K562 (cell line): Measurements from ENCODE around the gene GLCCI1. TPM values are rescaled to one million over a fixed set of nuclear protein-coding genes. Genes with fewer than 3 reads are reported as not detected.

ENCODE experiments used
- ATAC-seq: fragments of 200-7000 bp; cut with Tn5 transposase; 3 replicates; pipeline ENCODE4 v1.9.1; 2020; ENCODE audit warnings: moderate library complexity
- BruUV-seq: library from RNA; stranded (reverse); fragments of 400-500 nt; replicated peaks from 2 replicates; lab custom pipeline; 2021; lab: Mats Ljungman, UMichigan
- CTCF ChIA-PET: fragments of 300-600 bp; formaldehyde crosslinking; extraction: SDS; loops from one replicate; lab custom pipeline; 2021; ENCODE audit warnings: low intra/inter-chr PET ratio; lab: Yijun Ruan, JAX
- POLR2A ChIA-PET: fragments of 300-600, 350-650 bp; sonication (Branson Sonifier 250); formaldehyde crosslinking; extraction: SDS; loops from one replicate; lab custom pipeline; 2021; ENCODE audit warnings: antibody characterized with exemption, inconsistent platforms; lab: Yijun Ruan, JAX
- DNase-seq, 4 experiments: peaks; one replicate each; pipeline versions ENCODE4 v3.0.0 to v3.0.0-alpha.2; 2011 to 2018; ENCODE audit warnings: low spot score in 3 of 4, mixed read lengths in 3 of 4; ENCODE audit errors: extremely low read depth in 1 of 4
- FAIRE-seq: peaks from 2 replicates; lab custom pipeline; 2011; peaks lifted over from hg19 to GRCh38; lab: Jason Lieb, UNC
- H2AFZ ChIP-seq: 2 replicates; pipeline ENCODE4 v1.6.0; 2011; ENCODE audit warnings: low read depth, low read length, control low read depth, inconsistent platforms
- H3K27ac ChIP-seq: fragments of 200-600 bp; 3 replicates; pipeline ENCODE4 v1.8.0; 2011; ENCODE audit warnings: low read depth, mild to moderate bottlenecking, control low read depth, inconsistent platforms, low read length, moderate library complexity, mixed read lengths; ENCODE audit errors: extremely low read depth
- H3K27me3 ChIP-seq, 2 experiments: fragments of 300-600 bp in 1 of 2; 2 replicates in 1 of 2; 3 replicates in 1 of 2; pipeline versions ENCODE4 v1.6.0 to v1.8.0; 2011; ENCODE audit warnings: inconsistent platforms in 2 of 2, low read length in 2 of 2, mild to moderate bottlenecking in 1 of 2, mixed read lengths in 1 of 2, moderate library complexity in 1 of 2; ENCODE audit not compliant: control insufficient read depth in 2 of 2, insufficient read depth in 2 of 2
- H3K36me3 ChIP-seq: fragments of 300-600 bp; 3 replicates; pipeline ENCODE4 v1.8.0; 2011; ENCODE audit warnings: mild to moderate bottlenecking, low read length, inconsistent platforms; ENCODE audit not compliant: control insufficient read depth, insufficient read depth
- H3K4me1 ChIP-seq, 2 experiments: fragments of 200-600 bp in 1 of 2; replicated peaks in 1 of 2; 2 replicates in 1 of 2; 3 replicates in 1 of 2; pipeline versions ENCODE4 v1.5.1 to v1.8.0; 2011; ENCODE audit warnings: inconsistent platforms in 2 of 2, low read length in 2 of 2, mild to moderate bottlenecking in 1 of 2, mixed read lengths in 1 of 2, moderate library complexity in 1 of 2; ENCODE audit not compliant: control insufficient read depth in 2 of 2, insufficient read depth in 2 of 2
- H3K4me2 ChIP-seq: 2 replicates; pipeline ENCODE4 v1.6.1; 2011; ENCODE audit warnings: low read length, control low read depth, inconsistent platforms, mixed read lengths; ENCODE audit not compliant: insufficient read depth
- H3K4me3 ChIP-seq: fragments of 200-600 bp; sonication (generic), shearing (Covaris generic); 2 replicates; pipeline ENCODE4 v1.5.1; 2016; ENCODE audit warnings: control low read depth, inconsistent platforms
- H3K79me2 ChIP-seq: fragments of 200-600 bp; 3 replicates; pipeline ENCODE4 v1.8.0; 2011; ENCODE audit warnings: low read length, inconsistent platforms; ENCODE audit not compliant: control insufficient read depth, insufficient read depth
- H3K9ac ChIP-seq, 2 experiments: 2 replicates each; pipeline versions ENCODE4 v1.6.0 to v1.6.1; 2011; ENCODE audit warnings: low read depth in 2 of 2, low read length in 2 of 2, control low read depth in 1 of 2, inconsistent platforms in 1 of 2, mild to moderate bottlenecking in 1 of 2, mixed read lengths in 1 of 2; ENCODE audit not compliant: insufficient read depth in 1 of 2
- H3K9me1 ChIP-seq: one replicate; pipeline ENCODE4 v1.6.0; 2011; ENCODE audit warnings: inconsistent platforms, mild to moderate bottlenecking, low read length, moderate library complexity; ENCODE audit not compliant: control insufficient read depth, insufficient read depth
- H3K9me3 ChIP-seq: replicated peaks from 2 replicates; pipeline ENCODE4 v1.5.1; 2011; ENCODE audit warnings: low read depth, low read length, inconsistent platforms; ENCODE audit not compliant: control insufficient read depth, insufficient read depth
- H4K20me1 ChIP-seq: replicated peaks from 2 replicates; pipeline ENCODE4 v1.6.1; 2011; ENCODE audit warnings: low read length, inconsistent platforms, mixed read lengths; ENCODE audit not compliant: control insufficient read depth, insufficient read depth
- GABPB2 ChIP-seq: fragments of 250-450 bp; sonication (Bioruptor Pico); conservative IDR thresholded peaks from 2 replicates; pipeline ENCODE4 v1.5.1; 2021; ENCODE audit warnings: mild to moderate bottlenecking
- MAFG ChIP-seq: fragments of 450-650 bp; conservative IDR thresholded peaks from 2 replicates; pipeline ENCODE4 v1.6.1; 2016; ENCODE audit warnings: missing genetic modification characterization, missing compliant biosample characterization
- NFIX ChIP-seq: fragments of 250-450 bp; sonication (Bioruptor Pico); IDR thresholded peaks from 2 replicates; pipeline ENCODE4 v1.4.0; 2020; ENCODE audit warnings: low read depth, mild to moderate bottlenecking, moderate library complexity
- RBM17 ChIP-seq: fragments of 200-400 bp; formaldehyde crosslinking; IDR thresholded peaks from 2 replicates; pipeline ENCODE4 v1.6.1; 2017; ENCODE audit warnings: low read depth, mild to moderate bottlenecking, low read length, borderline replicate concordance
- SAFB2 ChIP-seq: fragments of 200-400 bp; formaldehyde crosslinking; IDR thresholded peaks from 2 replicates; pipeline ENCODE4 v1.6.1; 2018; ENCODE audit warnings: borderline replicate concordance, low read length, low read depth, moderate library complexity; ENCODE audit not compliant: severe bottlenecking
- ZNF668 ChIP-seq: fragments of 250-450 bp; sonication (Bioruptor Pico); IDR thresholded peaks from 2 replicates; pipeline ENCODE4 v1.8.0; 2022; ENCODE audit warnings: mild to moderate bottlenecking, inconsistent platforms
- WGBS: fragments of 100-300 bp; shearing (Covaris generic); methylation state at CpG from one replicate; pipeline ENCODE4 v1.1.6; 2016; ENCODE audit warnings: low coverage, mixed read lengths; ENCODE audit not compliant: insufficient coverage; ENCODE audit errors: missing lambda C conversion rate; 5-methylcytosine and 5-hydroxymethylcytosine counted together
- in situ Hi-C: fragments of 300-500 bp; cut with MboI; formaldehyde crosslinking; loops from 4 replicates; pipeline ENCODE4 v1.15.0; 2018; ENCODE audit warnings: inconsistent platforms, mixed read lengths
- intact Hi-C: fragments of 100-400 bp; cut with micrococcal nuclease; formaldehyde crosslinking; loops from 2 replicates; pipeline ENCODE4 v1.14.2; 2022
- polyA plus RNA-seq, 8 experiments: library from polyadenylated mRNA; depleted of rRNA in 4 of 8; stranded (reverse) in 5 of 8; unstranded in 3 of 8; fragments of >200 nt; fragmentation: Nextera tagmentation in 2 of 8; fragmentation: Illumina TruSeq in 1 of 8; extraction: Ambion mirVana in 2 of 8; extraction: Trizol in 1 of 8; gene quantifications; 2 replicates each; pipeline versions ENCODE4 v1.2.1 to v1.2.3, GENCODE V29; 2011 to 2014; ENCODE audit warnings: inconsistent platforms in 1 of 8, missing spikeins in 1 of 8
- total RNA-seq, 7 experiments: library from RNA; depleted of rRNA in 6 of 7; stranded (reverse); fragments of >200 nt in 6 of 7; fragmentation: Illumina TruSeq in 2 of 7; extraction: Trizol in 2 of 7; gene quantifications; 2 replicates each; pipeline versions ENCODE4 v1.2.1 to v1.2.3, GENCODE V29; 2011 to 2021; ENCODE audit warnings: low replicate concordance in 1 of 7
- TF ChIP-seq, protein P1 (sequence below): sonication (generic); IDR thresholded peaks from 2 replicates; pipeline ENCODE4 v1.6.1; 2016

GLCCI1 gene
- total and polyA plus RNA-seq, 9 of the 15 experiments (the other 6 are each of a cell fraction or from before 2014, with no cell fraction given), result 2.7 to 11.9 (median 7.2) TPM

- Histone ChIP-seq H3K27ac (no peak overlapping the region), H3K79me2 (no peaks in the 10 kb centered on the region)
- FAIRE-seq, result no peak
- 0 out of 2 replicates have a peak, but pooled peaks have one; percentile 32 for TF ChIP-seq MAFG (tag)
- TF ChIP-seq ZNF668, result no peak
- TF ChIP-seq, protein P1, sequence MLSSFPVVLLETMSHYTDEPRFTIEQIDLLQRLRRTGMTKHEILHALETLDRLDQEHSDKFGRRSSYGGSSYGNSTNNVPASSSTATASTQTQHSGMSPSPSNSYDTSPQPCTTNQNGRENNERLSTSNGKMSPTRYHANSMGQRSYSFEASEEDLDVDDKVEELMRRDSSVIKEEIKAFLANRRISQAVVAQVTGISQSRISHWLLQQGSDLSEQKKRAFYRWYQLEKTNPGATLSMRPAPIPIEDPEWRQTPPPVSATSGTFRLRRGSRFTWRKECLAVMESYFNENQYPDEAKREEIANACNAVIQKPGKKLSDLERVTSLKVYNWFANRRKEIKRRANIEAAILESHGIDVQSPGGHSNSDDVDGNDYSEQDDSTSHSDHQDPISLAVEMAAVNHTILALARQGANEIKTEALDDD, result no peak
- TF ChIP-seq, all 486 proteins: peak for 1
- H3K4me3 ChIP-seq, result no peak overlapping the region
- BruUV-seq, result no TSS peak
- ATAC-seq (no peak), DNase-seq (no peak)
- ChIA-PET POLR2A (interaction anchor here (1.0 to 2.1 kb wide), 2 partner anchors 11 to 27 kb away, joined by 4 to 9 read pairs; no protein-coding TSS in a partner anchor), CTCF (no interaction called here)
- in situ Hi-C loops (no loop called here), intact Hi-C loops (no loop called here)
- no peaks in the 10 kb centered on the region for H3K9me3 ChIP-seq
- H3K4me2 ChIP-seq, result no peak overlapping the region
- no peaks in the 10 kb centered on the region for H3K27me3 ChIP-seq
- no peaks in the 10 kb centered on the region for H4K20me1 ChIP-seq
- no peaks in the 10 kb centered on the region for H3K9me1 ChIP-seq
- 9% methylated on average over 3 of the region's 3 CpGs for WGBS
- no peak overlapping the region for H2AFZ ChIP-seq
- H3K9ac ChIP-seq, result no peak overlapping the region
- no peaks in the 10 kb centered on the region for H3K36me3 ChIP-seq
- H3K4me1 ChIP-seq, result no peaks in the 10 kb centered on the region
These were observed 5.7 kb upstream of the GLCCI1 start for GRCh38 chr7:7962851-7963250.

- CTCF ChIA-PET, result interaction anchor here (0.6 kb wide), 1 partner anchor 779 kb away, joined by 3 read pairs; no protein-coding TSS in a partner anchor
- H3K27ac ChIP-seq, result no peak overlapping the region
- no peak overlapping the region for H3K4me3 ChIP-seq
- H3K79me2 ChIP-seq, result no peaks in the 10 kb centered on the region
- FAIRE-seq (no peak), DNase-seq (no peak)
- 22% methylated on average over 2 of the region's 2 CpGs for WGBS
- no peaks in the 10 kb centered on the region for H4K20me1 ChIP-seq
- H3K9me1 ChIP-seq, result no peaks in the 10 kb centered on the region
- in situ Hi-C loops (no loop called here), intact Hi-C loops (no loop called here)
- H3K4me2 ChIP-seq, result no peak overlapping the region
- peaks cover 0 to 4% of the 10 kb centered on the region in 2 experiments; a peak in 1 of 5 replicates for H3K4me1 ChIP-seq
- H2AFZ ChIP-seq, result no peak overlapping the region
- no peak overlapping the region for H3K9ac ChIP-seq
- H3K27me3 ChIP-seq, result no peaks in the 10 kb centered on the region
- POLR2A ChIA-PET, result no interaction called here
- BruUV-seq, result no TSS peak
- no peaks in the 10 kb centered on the region for H3K9me3 ChIP-seq
- TF ChIP-seq SAFB2 (no peak), GABPB2 (CRISPR knock-in tag) (no peak), RBM17 (no peak), NFIX (CRISPR knock-in tag) (no peak)
- TF ChIP-seq, all 486 proteins: peak for 0
- H3K36me3 ChIP-seq, result no peaks in the 10 kb centered on the region
- no peak for ATAC-seq
These were observed 4.3 kb upstream of the GLCCI1 start for GRCh38 chr7:7964250-7964649.
